ENCODE results near the gene COL23A1. TPM values are rescaled to one million over a fixed set of nuclear protein-coding genes. Genes with fewer than 3 reads are reported as not detected.

COL23A1 gene
- total RNA-seq, 4 donors from 2014 or later, result 0.93 to 4.6 (median 2.4) TPM

GRCh38 chr5:178525906-178526732, 64.1 kb downstream of the COL23A1 start:
- Histone ChIP-seq H3K4me3 (no peak overlapping the region), H3K9me3 (no peaks in the 10 kb centered on the region), H3K36me3 (no peaks in the 10 kb centered on the region), H3K27me3 (no peaks in the 10 kb centered on the region), H3K27ac (no peak overlapping the region), H3K4me1 (peaks cover 0 to 10% (median 0%) of the 10 kb centered on the region in 3 donors)
- 86 to 96% methylated on average over 5 to 7 of the region's 12 CpGs for WGBS, 2 donors (ENCODE audit: low coverage in 1 of 2)
- ATAC-seq, result no peak
- TF ChIP-seq, protein P1, sequence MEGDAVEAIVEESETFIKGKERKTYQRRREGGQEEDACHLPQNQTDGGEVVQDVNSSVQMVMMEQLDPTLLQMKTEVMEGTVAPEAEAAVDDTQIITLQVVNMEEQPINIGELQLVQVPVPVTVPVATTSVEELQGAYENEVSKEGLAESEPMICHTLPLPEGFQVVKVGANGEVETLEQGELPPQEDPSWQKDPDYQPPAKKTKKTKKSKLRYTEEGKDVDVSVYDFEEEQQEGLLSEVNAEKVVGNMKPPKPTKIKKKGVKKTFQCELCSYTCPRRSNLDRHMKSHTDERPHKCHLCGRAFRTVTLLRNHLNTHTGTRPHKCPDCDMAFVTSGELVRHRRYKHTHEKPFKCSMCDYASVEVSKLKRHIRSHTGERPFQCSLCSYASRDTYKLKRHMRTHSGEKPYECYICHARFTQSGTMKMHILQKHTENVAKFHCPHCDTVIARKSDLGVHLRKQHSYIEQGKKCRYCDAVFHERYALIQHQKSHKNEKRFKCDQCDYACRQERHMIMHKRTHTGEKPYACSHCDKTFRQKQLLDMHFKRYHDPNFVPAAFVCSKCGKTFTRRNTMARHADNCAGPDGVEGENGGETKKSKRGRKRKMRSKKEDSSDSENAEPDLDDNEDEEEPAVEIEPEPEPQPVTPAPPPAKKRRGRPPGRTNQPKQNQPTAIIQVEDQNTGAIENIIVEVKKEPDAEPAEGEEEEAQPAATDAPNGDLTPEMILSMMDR (IDR thresholded peaks at IDR 0.05), result no peak
- TF ChIP-seq EP300 (IDR thresholded peaks at IDR 0.05), result no peak
- no peak for TF ChIP-seq POLR2AphosphoS5 (IDR thresholded peaks at IDR 0.05)
- no peak for TF ChIP-seq POLR2A (IDR thresholded peaks at IDR 0.05)

- H3K9me3 ChIP-seq, result no peaks in the 10 kb centered on the region
- no peaks in the 10 kb centered on the region for H3K36me3 ChIP-seq
- H3K4me1 ChIP-seq, result peaks cover 0 to 10% (median 0%) of the 10 kb centered on the region in 3 donors
- ATAC-seq, result no peak
- 87 to 89% methylated on average over 6 to 10 of the region's 10 CpGs for WGBS, 2 donors (ENCODE audit: low coverage in 1 of 2)
- TF ChIP-seq, protein P1 (IDR thresholded peaks at IDR 0.05), result no peak
- TF ChIP-seq POLR2A (IDR thresholded peaks at IDR 0.05) (no peak), EP300 (IDR thresholded peaks at IDR 0.05) (no peak), POLR2AphosphoS5 (IDR thresholded peaks at IDR 0.05) (no peak)
- no peak overlapping the region for H3K4me3 ChIP-seq
- no peaks in the 10 kb centered on the region for H3K27me3 ChIP-seq
- H3K27ac ChIP-seq, result no peak overlapping the region
These were observed 65.9 kb downstream of the COL23A1 start for GRCh38 chr5:178524093-178524882.

DNA sequence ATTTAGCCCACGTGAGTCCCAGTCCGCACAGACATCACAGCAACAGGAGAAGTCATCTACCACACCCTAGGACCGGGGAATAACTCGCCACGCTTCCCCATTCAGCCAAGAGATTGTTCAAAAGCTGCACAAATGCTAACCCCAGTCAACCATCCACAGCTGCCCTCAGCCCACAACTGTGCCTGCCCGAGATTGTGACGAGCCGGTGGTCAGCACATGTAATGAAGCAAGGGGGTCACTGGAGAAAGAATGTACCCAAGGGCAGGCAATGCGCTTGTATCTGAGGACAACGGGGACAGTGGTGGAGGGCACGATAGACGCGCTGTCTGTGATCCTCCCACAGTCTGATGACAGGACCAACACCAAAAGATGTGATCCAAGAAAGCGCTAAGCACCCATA, 67.8 kb downstream of the COL23A1 start:
- Histone ChIP-seq H3K27me3 (no peaks in the 10 kb centered on the region), H3K27ac (no peak overlapping the region), H3K9me3 (no peaks in the 10 kb centered on the region), H3K36me3 (no peaks in the 10 kb centered on the region), H3K4me3 (no peak overlapping the region), H3K4me1 (peaks cover 0 to 3% (median 0%) of the 10 kb centered on the region in 3 donors)
- no peak for ATAC-seq
- 93 to 100% methylated on average over 1 to 8 of the region's 14 CpGs for WGBS, 2 donors (ENCODE audit: low coverage in 1 of 2)
- TF ChIP-seq, protein P1 (IDR thresholded peaks at IDR 0.05), result no peak
- TF ChIP-seq POLR2AphosphoS5 (IDR thresholded peaks at IDR 0.05) (no peak), POLR2A (IDR thresholded peaks at IDR 0.05) (no peak), EP300 (IDR thresholded peaks at IDR 0.05) (no peak)

GRCh38 chr5:178520851-178521250, 69.3 kb downstream of the COL23A1 start:
- no peaks in the 10 kb centered on the region for H3K36me3 ChIP-seq
- no peaks in the 10 kb centered on the region for H3K9me3 ChIP-seq
- ATAC-seq, result no peak
- H3K27ac ChIP-seq, result no peak overlapping the region
- WGBS, 2 donors (ENCODE audit: low coverage in 1 of 2), result 65 to 91% methylated on average over 2 to 4 of the region's 4 CpGs
- TF ChIP-seq POLR2AphosphoS5 (IDR thresholded peaks at IDR 0.05), result no peak
- no peak for TF ChIP-seq EP300 (IDR thresholded peaks at IDR 0.05)
- TF ChIP-seq POLR2A (IDR thresholded peaks at IDR 0.05), result no peak
- TF ChIP-seq, protein P1 (IDR thresholded peaks at IDR 0.05), result no peak
- no peaks in the 10 kb centered on the region for H3K4me1 ChIP-seq
- no peak overlapping the region for H3K4me3 ChIP-seq
- H3K27me3 ChIP-seq, result no peaks in the 10 kb centered on the region

All from gastroesophageal sphincter (tissue), 4 donors.